Ascending aorta (tissue), 2 donors: ENCODE data around the gene AP1B1. TPM values are rescaled to one million over a fixed set of nuclear protein-coding genes. Genes with fewer than 3 reads are reported as not detected.

Source experiments
- DNase-seq, 2 donors: peaks; one replicate each; pipeline ENCODE4 v3.0.0-alpha.2; 2019; ENCODE audit warnings: low spot score in 2 of 2
- H3K27ac ChIP-seq, 2 donors: fragments of 200-600 bp; sonication (generic); one replicate each; pipeline ENCODE4 v1.5.1; 2016 to 2017; ENCODE audit warnings: mild to moderate bottlenecking in 1 of 2
- H3K27me3 ChIP-seq: fragments of 200-600 bp; sonication (generic); one replicate; pipeline ENCODE4 v1.5.1; 2017
- H3K36me3 ChIP-seq, 2 donors: fragments of 200-600 bp; sonication (generic); one replicate each; pipeline ENCODE4 v1.5.1; 2016
- H3K4me1 ChIP-seq, 2 donors: fragments of 200-600 bp; sonication (generic); one replicate each; pipeline ENCODE4 v1.5.1; 2016 to 2017; ENCODE audit warnings: mild to moderate bottlenecking in 1 of 2
- H3K4me3 ChIP-seq, 2 donors: fragments of 200-600 bp; sonication (generic); one replicate each; pipeline ENCODE4 v1.5.1; 2016 to 2017; ENCODE audit warnings: mild to moderate bottlenecking in 1 of 2
- H3K9me3 ChIP-seq, 2 donors: fragments of 200-600 bp; sonication (generic); one replicate each; pipeline ENCODE4 v1.5.1; 2016
- intact Hi-C: fragments of 100-400 bp; cut with DNase I; formaldehyde crosslinking; loops from one replicate; pipeline ENCODE4 v1.15.1; 2023
- total RNA-seq: library from RNA; depleted of rRNA; stranded (reverse); fragments of >200 nt; gene quantifications from one replicate; pipeline ENCODE4 v1.1.0, GENCODE V29; 2016
- TF ChIP-seq, protein P1 (sequence below), 3 experiments: fragments of 200-600 bp in 2 of 3; fragments of 450-650 bp in 1 of 3; sonication (generic) in 2 of 3; IDR thresholded peaks; one replicate each; pipeline ENCODE4 v1.5.1; 2016 to 2019; ENCODE audit warnings: antibody characterized with exemption in 3 of 3, mild to moderate bottlenecking in 1 of 3, moderate library complexity in 1 of 3

AP1B1 gene
- total RNA-seq, 1 donor from 2014 or later, result 86.4 TPM

GRCh38 chr22:29317827-29318454, 70.4 kb downstream of the AP1B1 start:
- Histone ChIP-seq H3K27ac (no peak overlapping the region), H3K27me3 (peaks cover 13% of the 10 kb centered on the region), H3K36me3 (no peaks in the 10 kb centered on the region), H3K4me1 (peaks cover 9 to 21% of the 10 kb centered on the region in 2 donors), H3K9me3 (no peaks in the 10 kb centered on the region), H3K4me3 (no peak overlapping the region)
- intact Hi-C loops, result no loop called here
- no peak for DNase-seq
- TF ChIP-seq, protein P1, sequence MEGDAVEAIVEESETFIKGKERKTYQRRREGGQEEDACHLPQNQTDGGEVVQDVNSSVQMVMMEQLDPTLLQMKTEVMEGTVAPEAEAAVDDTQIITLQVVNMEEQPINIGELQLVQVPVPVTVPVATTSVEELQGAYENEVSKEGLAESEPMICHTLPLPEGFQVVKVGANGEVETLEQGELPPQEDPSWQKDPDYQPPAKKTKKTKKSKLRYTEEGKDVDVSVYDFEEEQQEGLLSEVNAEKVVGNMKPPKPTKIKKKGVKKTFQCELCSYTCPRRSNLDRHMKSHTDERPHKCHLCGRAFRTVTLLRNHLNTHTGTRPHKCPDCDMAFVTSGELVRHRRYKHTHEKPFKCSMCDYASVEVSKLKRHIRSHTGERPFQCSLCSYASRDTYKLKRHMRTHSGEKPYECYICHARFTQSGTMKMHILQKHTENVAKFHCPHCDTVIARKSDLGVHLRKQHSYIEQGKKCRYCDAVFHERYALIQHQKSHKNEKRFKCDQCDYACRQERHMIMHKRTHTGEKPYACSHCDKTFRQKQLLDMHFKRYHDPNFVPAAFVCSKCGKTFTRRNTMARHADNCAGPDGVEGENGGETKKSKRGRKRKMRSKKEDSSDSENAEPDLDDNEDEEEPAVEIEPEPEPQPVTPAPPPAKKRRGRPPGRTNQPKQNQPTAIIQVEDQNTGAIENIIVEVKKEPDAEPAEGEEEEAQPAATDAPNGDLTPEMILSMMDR (IDR thresholded peaks at IDR 0.05), result no peak

GRCh38 chr22:29316141-29316828, 72.1 kb downstream of the AP1B1 start:
- no peak for DNase-seq
- H3K36me3 ChIP-seq, result no peaks in the 10 kb centered on the region
- H3K27me3 ChIP-seq, result peaks cover 13% of the 10 kb centered on the region
- H3K4me1 ChIP-seq, result peaks cover 9 to 26% of the 10 kb centered on the region in 2 donors
- no peak overlapping the region for H3K27ac ChIP-seq
- no peaks in the 10 kb centered on the region for H3K9me3 ChIP-seq
- intact Hi-C loops, result no loop called here
- TF ChIP-seq, protein P1 (IDR thresholded peaks at IDR 0.05), result no peak
- no peak overlapping the region for H3K4me3 ChIP-seq

GRCh38 chr22:29315286-29316140, 72.9 kb downstream of the AP1B1 start, which contains the start of gene RASL10A:
RASL10A (minus strand) TSS chr22:29315697; CDS start chr22:29315246, 451 bp downstream.
- TF ChIP-seq, protein P1 (IDR thresholded peaks at IDR 0.05), result no peak
- intact Hi-C loops, result loop anchor here (2.0 kb wide), 1 partner anchor 27 kb away; no protein-coding TSS in a partner anchor
- Histone ChIP-seq H3K36me3 (no peaks in the 10 kb centered on the region), H3K27me3 (peaks cover 13% of the 10 kb centered on the region), H3K4me3 (peak within 1 kb of the TSS; percentile 55 to 59), H3K27ac (no peak within 1 kb of the TSS), H3K4me1 (peaks cover 12 to 31% of the 10 kb centered on the region in 2 donors), H3K9me3 (no peaks in the 10 kb centered on the region)
- DNase-seq, result no peak

- peak overlapping the region; percentile 55 to 59 for H3K4me3 ChIP-seq
- TF ChIP-seq, protein P1 (IDR thresholded peaks at IDR 0.05), result no peak
- H3K27me3 ChIP-seq, result peaks cover 13% of the 10 kb centered on the region
- intact Hi-C loops, result loop anchor here (2.0 kb wide), 1 partner anchor 28 kb away; no protein-coding TSS in a partner anchor
- peaks cover 15 to 38% of the 10 kb centered on the region in 2 donors for H3K4me1 ChIP-seq
- no peak overlapping the region for H3K27ac ChIP-seq
- no peaks in the 10 kb centered on the region for H3K9me3 ChIP-seq
- no peaks in the 10 kb centered on the region for H3K36me3 ChIP-seq
- DNase-seq, result no peak
Observed at GRCh38 chr22:29314537-29315285, 73.7 kb downstream of the AP1B1 start.
